GM21737 (cell line): ENCODE results near the gene CDKAL1.

Source experiments
- ATAC-seq: cut with Tn5 transposase; IDR thresholded peaks from one replicate; pipeline ENCODE4 v1.9.1; 2021; ENCODE audit warnings: mild to moderate bottlenecking, moderate library complexity; ENCODE audit not compliant: unreplicated experiment

The CDKAL1 gene

DNA sequence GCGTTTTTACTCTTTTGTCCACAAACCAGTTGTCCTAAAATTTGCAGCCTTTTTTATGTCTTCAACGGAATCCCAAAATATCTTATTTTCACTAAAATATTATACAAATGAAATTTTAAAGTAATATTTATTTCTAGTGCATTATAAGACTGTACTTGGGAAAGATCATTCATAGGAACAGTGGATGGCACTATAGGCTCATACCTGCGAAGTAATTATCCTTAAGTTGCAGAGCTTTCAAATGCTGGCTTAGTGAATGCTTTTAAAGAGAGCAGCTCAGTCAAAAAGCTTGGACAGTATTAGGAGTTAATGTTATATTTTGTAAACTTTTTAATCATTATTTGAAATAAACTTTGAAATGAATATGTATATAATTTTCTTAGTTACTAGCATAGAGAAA, 254.9 kb downstream of the CDKAL1 start:
- ATAC-seq, result no peak

DNA sequence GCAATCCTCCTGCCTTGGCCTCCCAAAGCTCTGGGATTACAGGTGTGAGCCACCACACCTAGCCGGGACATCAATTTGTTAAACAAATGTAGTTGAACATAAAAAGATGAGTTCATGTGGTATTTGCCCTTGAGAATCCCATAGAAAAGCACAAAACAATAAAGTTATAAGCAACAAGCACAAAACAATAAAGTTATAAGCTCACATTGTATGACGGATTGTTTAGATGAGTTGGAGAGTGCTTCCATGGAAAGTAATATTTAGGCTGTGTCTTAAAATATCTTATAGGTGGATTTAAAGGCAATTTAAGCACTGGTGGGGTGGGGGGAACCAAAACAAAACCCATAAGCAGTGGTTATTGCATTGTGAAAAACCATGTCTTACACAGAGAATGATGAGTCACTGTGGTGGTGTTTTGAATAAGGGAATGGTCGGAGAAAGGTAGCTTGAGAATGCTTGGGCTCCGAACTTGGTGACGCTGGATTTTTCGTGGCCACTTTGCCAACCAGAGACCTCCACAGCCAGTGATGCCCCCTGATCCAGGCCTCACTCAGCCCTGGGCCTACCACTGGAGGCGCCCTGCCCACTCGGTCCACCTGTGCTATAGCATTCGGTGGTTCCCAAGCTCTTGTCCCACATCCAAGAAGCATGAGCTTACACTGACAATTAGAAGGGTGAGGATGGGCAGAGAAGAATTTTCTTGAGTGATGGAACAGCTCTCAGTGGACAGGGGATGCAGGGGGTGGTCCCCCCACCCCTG, 256.0 kb downstream of the CDKAL1 start:
- ATAC-seq, result no peak

DNA sequence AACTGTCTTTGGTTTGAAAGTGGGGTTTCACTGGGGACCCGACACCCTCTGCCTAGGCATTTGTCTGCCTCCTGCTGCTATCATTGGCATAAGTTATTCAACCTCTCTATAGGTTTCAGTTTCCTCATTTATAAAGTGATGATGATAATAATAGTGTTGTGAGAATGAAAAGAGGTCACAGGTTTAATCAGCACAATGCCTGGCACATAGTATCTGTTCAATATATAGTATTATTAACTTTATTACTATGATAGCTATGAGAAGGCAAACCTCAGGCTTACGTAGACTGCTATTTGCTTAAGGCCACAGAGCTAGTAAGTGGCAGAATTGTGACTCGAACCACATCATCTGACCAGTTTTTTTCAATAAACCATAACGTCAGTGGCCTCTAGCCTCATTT, 256.8 kb downstream of the CDKAL1 start:
- no peak for ATAC-seq

- no peak for ATAC-seq
Measured at GRCh38 chr6:20791944-20792343, 257.7 kb downstream of the CDKAL1 start.

GRCh38 chr6:20793174-20793573, 258.9 kb downstream of the CDKAL1 start:
- ATAC-seq, result no peak

DNA sequence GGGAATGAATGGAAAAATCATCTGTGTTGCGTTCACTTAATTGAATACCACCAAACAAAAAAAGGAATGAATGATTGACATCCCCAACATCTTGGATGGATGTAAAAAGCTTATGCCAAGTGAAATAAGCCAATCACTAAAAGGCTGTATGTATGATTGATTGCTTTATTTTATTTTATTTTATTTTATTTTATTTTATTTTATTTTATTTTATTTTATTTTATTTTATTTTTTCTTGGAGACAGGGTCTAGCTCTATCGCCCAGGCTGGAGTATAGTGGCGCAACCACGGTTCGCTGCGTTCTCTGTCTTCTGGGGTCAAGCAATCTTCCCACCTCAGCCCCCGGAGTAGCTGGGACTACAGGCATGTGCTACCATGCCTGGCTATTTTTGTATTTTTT, 263.3 kb downstream of the CDKAL1 start:
- ATAC-seq, result no peak

GRCh38 chr6:20800229-20800628, 266.0 kb downstream of the CDKAL1 start:
- ATAC-seq, result no peak

DNA sequence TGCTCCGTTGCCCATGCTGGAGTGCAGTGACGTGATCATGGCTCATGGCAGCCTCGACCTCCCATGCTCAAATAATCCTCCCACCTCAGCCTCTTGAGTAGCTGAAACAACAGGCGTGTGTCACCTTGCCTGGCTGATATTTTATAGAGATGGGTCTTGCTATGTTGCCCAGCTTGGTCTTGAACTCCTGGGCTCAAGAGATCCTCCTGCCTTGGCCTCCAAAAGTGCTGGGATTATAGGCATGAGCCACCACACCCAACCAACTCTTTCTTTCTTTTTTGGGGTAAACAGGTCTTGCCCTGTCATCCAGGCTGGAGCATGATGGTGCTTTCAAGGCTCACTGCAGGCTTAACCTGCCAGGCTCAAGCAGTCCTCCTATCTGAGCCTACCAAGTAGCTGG, 266.4 kb downstream of the CDKAL1 start:
- no peak for ATAC-seq

DNA sequence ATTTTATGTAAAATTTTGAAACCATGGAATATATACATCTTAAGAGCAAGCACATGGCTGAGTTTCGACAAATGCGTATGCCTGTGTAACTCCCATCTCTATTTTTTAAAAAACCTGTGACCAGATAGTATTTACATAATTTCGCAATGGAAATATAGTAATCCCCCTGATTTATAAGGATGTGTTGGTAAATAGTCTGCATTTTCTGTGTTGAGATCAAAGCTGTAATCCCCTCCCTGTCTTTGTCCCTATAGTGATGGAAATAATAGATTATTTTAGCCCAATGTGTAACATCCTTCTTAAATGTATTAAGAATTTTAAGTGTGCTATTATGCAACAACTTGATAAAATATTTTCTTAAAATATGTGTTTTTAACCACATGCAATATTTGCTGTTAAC, 267.3 kb downstream of the CDKAL1 start:
- no peak for ATAC-seq

- ATAC-seq, result no peak
Measured at GRCh38 chr6:20802596-20802995, 268.3 kb downstream of the CDKAL1 start.

DNA sequence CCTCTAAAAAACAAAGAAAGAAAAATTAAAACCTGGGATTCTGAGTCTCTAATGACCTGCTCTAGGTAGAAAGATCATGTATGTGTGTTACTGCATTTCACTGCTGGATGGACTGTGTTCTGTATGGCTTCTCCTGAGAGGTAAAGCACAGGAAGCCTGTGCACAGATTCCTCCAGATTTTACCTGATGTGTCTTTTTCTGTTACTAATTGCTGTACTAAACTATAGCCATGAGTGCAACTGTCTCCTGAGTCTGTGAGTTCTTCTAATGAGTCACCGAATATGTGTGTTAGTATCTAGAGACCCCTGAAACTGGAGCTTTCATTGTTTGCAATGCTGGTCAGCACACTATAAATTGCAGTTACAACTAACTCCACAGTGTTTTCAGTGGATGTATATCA, 270.8 kb downstream of the CDKAL1 start:
- no peak for ATAC-seq

DNA sequence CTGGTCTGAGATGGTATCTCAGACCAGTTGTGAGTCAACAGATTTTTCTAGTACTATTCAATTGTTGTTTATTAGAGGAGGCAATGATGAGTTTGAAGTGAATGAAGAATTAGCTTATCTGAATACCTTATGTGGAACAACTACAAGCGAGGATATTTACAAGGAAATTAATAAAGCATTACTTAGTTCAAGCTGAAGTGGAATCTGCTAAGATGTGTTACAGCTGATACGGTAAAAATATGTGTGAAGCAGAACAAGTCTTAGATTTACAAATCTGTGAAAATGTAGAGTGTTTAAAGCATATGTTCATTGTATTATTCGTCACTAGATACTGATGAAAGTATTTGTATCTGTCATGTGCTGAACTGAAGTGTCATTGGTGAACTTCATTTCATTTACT, 272.4 kb downstream of the CDKAL1 start:
- ATAC-seq, result no peak

GRCh38 chr6:20808439-20808838, 274.2 kb downstream of the CDKAL1 start:
- no peak for ATAC-seq

- no peak for ATAC-seq
Measured at GRCh38 chr6:20808924-20809323, 274.7 kb downstream of the CDKAL1 start.

GRCh38 chr6:20810727-20811108, 276.5 kb downstream of the CDKAL1 start:
- ATAC-seq, result no peak

- ATAC-seq, result no peak
Measured at GRCh38 chr6:20811109-20811761, 277.0 kb downstream of the CDKAL1 start.

- no peak for ATAC-seq
Measured at GRCh38 chr6:20812776-20813175, 278.5 kb downstream of the CDKAL1 start.

DNA sequence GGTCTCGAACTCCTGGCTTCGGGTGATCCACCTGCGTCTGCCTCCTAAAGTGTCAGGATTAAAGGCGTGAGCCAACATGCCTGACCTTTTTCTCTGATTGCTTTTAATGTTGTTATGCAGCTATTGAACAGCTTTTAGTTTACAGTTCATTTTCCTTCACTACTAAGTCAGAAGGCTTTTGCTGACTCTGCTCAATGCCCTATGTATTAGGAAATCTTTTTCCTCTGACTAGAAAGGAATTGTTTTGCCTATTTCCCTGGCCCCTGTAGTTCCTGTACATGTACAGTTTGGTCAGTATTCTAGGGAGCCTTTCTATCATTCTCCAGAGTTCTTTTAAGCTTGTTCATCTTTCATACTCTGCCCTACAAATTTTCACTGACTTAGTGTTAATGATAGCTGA, 280.2 kb downstream of the CDKAL1 start:
- ATAC-seq, result no peak

DNA sequence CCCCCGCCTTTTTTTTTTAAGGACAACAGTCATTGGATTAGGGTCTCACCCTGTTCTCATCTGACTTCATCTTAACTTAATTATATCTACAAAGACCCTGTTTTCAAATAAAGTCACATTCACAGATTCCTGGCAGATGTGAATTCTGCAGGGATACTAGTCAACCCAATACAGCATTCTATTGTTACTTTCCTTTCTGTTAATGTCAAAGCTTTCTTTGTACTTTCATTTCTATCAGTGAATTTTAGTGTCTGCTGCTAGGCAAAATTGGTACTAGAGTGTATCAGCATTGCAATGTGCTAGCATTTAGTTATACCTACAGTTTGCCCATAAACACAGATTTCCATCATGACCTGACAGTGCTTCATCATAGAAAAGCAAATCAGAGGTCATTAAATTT, 281.9 kb downstream of the CDKAL1 start:
- ATAC-seq, result no peak

DNA sequence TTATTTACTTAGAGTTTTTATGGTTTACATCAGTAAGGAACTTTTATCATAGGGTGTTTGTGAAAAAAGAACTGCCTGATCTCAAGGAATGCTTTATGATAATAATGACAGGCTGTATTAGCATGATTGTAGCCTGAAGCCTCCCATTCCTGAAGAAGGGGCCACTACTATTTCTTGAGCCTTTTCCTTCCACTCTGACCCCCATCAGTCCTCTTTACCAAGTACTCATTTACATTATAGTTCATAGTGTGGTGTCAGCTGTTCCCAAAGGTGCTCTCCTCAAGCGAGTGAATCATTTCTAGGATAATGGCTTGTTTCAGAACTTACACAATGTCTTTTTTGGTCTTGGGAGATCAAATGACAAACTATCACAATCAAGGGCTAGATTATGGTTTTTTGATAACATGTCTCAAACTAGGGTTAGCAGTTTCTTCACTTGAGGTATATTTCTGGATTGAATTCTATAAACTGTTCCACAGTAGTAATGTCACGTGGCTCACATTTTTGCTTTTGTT, 283.6 kb downstream of the CDKAL1 start:
- no peak for ATAC-seq

- no peak for ATAC-seq
Measured at GRCh38 chr6:20819774-20820400, 285.6 kb downstream of the CDKAL1 start.

DNA sequence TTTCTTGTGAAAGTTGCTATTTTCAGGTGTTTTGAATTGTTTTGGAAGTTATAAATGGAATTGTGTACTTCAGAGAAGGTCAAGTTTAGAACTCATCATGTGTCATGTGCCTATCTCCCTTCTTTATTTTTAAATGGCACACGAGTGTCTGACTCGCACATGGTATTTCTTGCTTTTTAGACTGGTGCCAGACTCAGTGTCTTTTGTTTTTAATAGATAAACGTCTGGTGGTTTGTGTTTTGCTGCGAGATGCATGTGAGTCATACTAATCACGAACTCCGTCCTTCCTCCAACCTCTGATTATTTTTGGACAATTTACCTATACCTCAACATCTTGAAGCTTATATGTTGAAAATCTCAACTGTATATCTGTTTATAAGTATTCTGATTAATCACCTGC, 292.1 kb downstream of the CDKAL1 start:
- ATAC-seq, result no peak
